GM12878 (cell line): ENCODE data around the gene MRPL2.

ENCODE experiments used
- CTCF ChIP-seq, 3 experiments: IDR thresholded peaks in 2 of 3; conservative IDR thresholded peaks in 1 of 3; 2 replicates each; pipeline ENCODE4 v1.5.1; 2011; ENCODE audit warnings: low read depth in 3 of 3, low read length in 3 of 3, mild to moderate bottlenecking in 3 of 3, control low read depth in 2 of 3, moderate library complexity in 2 of 3, inconsistent platforms in 1 of 3, mixed read lengths in 1 of 3; ENCODE audit not compliant: control insufficient read depth in 2 of 3, insufficient read depth in 1 of 3; ENCODE audit errors: extremely low read depth in 1 of 3
- EP300 ChIP-seq, 2 experiments: fragments of 150-350 bp in 1 of 2; IDR thresholded peaks; 2 replicates each; pipeline ENCODE4 v1.6.1; 2011 to 2012; ENCODE audit warnings: low read depth in 2 of 2, low read length in 2 of 2, borderline replicate concordance in 1 of 2, improper control_type of control experiment in 1 of 2, inconsistent platforms in 1 of 2; ENCODE audit not compliant: control insufficient read depth in 1 of 2
- GATAD2B ChIP-seq: fragments of 450-650 bp; conservative IDR thresholded peaks from 2 replicates; pipeline ENCODE4 v1.6.1; 2017; ENCODE audit warnings: low read depth, mild to moderate bottlenecking, moderate library complexity
- MTA3 ChIP-seq: IDR thresholded peaks from 2 replicates; pipeline ENCODE4 v1.6.1; 2012; ENCODE audit warnings: low read length, inconsistent platforms, borderline replicate concordance
- NFXL1 ChIP-seq: fragments of 450-650 bp; IDR thresholded peaks from 2 replicates; pipeline ENCODE4 v1.6.1; 2017; ENCODE audit warnings: antibody characterized with exemption, mild to moderate bottlenecking, borderline replicate concordance
- NFYB ChIP-seq: IDR thresholded peaks from 2 replicates; pipeline ENCODE4 v1.6.1; 2011; ENCODE audit warnings: low read depth, mild to moderate bottlenecking, low read length, improper control_type of control experiment, moderate library complexity; ENCODE audit not compliant: insufficient read depth
- POLR2A ChIP-seq: IDR thresholded peaks from 2 replicates; pipeline ENCODE4 v1.6.1; 2011; ENCODE audit warnings: low read depth, mild to moderate bottlenecking, low read length
- SKIL ChIP-seq: fragments of 450-650 bp; IDR thresholded peaks from 2 replicates; pipeline ENCODE4 v1.6.1; 2017; ENCODE audit warnings: mild to moderate bottlenecking, low read depth, inconsistent platforms; ENCODE audit not compliant: poor library complexity, severe bottlenecking
- SREBF2 ChIP-seq: IDR thresholded peaks from 2 replicates; pipeline ENCODE4 v1.6.1; 2012; ENCODE audit warnings: mild to moderate bottlenecking, low read length
- ZZZ3 ChIP-seq: IDR thresholded peaks from 2 replicates; pipeline ENCODE4 v1.6.1; 2011; ENCODE audit warnings: low read depth; ENCODE audit not compliant: control insufficient read depth, insufficient read length
- TF ChIP-seq, protein P1 (sequence below): fragments of 450-650 bp; IDR thresholded peaks from 2 replicates; pipeline ENCODE4 v1.6.1; 2017; ENCODE audit warnings: mild to moderate bottlenecking

GRCh38 chr6:43074847-43075669, 15.8 kb upstream of the MRPL2 start:
- TF ChIP-seq EP300 (IDR thresholded peaks at IDR 0.05; ENCODE audit: borderline replicate concordance in 1 of 2, control insufficient read depth in 1 of 2, low read depth in 2 of 2, low read length in 2 of 2) (no peak), SREBF2 (no peak), CTCF (IDR thresholded peaks at IDR 0.05 in 2 of 3, conservative IDR thresholded peaks at IDR 0.05 in 1 of 3; ENCODE audit: control insufficient read depth in 2 of 3, extremely low read depth in 1 of 3, insufficient read depth in 1 of 3, low read depth in 3 of 3, low read length in 3 of 3) (no peak), SKIL (no peak), NFYB (no peak), POLR2A (no peak), NFXL1 (no peak), MTA3 (no peak), ZZZ3 (no peak), GATAD2B (no peak)
- TF ChIP-seq, protein P1, sequence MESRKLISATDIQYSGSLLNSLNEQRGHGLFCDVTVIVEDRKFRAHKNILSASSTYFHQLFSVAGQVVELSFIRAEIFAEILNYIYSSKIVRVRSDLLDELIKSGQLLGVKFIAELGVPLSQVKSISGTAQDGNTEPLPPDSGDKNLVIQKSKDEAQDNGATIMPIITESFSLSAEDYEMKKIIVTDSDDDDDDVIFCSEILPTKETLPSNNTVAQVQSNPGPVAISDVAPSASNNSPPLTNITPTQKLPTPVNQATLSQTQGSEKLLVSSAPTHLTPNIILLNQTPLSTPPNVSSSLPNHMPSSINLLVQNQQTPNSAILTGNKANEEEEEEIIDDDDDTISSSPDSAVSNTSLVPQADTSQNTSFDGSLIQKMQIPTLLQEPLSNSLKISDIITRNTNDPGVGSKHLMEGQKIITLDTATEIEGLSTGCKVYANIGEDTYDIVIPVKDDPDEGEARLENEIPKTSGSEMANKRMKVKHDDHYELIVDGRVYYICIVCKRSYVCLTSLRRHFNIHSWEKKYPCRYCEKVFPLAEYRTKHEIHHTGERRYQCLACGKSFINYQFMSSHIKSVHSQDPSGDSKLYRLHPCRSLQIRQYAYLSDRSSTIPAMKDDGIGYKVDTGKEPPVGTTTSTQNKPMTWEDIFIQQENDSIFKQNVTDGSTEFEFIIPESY, result no peak
